Tibial nerve (tissue), 3 donors: ENCODE results near the gene MTHFR.

Experiments
- CTCF ChIP-seq, 5 experiments: fragments of 200-600 bp in 3 of 5; fragments of 450-650 bp in 2 of 5; sonication (generic) in 3 of 5; IDR thresholded peaks; one replicate each; pipeline ENCODE4 v1.5.1; 2016 to 2019; ENCODE audit warnings: antibody characterized with exemption in 5 of 5, mild to moderate bottlenecking in 3 of 5, moderate library complexity in 2 of 5
- POLR2A ChIP-seq, 2 donors: fragments of 450-650 bp; IDR thresholded peaks; one replicate each; pipeline ENCODE4 v1.6.1; 2017; ENCODE audit warnings: antibody characterized with exemption in 2 of 2, mild to moderate bottlenecking in 2 of 2, moderate library complexity in 2 of 2

DNA sequence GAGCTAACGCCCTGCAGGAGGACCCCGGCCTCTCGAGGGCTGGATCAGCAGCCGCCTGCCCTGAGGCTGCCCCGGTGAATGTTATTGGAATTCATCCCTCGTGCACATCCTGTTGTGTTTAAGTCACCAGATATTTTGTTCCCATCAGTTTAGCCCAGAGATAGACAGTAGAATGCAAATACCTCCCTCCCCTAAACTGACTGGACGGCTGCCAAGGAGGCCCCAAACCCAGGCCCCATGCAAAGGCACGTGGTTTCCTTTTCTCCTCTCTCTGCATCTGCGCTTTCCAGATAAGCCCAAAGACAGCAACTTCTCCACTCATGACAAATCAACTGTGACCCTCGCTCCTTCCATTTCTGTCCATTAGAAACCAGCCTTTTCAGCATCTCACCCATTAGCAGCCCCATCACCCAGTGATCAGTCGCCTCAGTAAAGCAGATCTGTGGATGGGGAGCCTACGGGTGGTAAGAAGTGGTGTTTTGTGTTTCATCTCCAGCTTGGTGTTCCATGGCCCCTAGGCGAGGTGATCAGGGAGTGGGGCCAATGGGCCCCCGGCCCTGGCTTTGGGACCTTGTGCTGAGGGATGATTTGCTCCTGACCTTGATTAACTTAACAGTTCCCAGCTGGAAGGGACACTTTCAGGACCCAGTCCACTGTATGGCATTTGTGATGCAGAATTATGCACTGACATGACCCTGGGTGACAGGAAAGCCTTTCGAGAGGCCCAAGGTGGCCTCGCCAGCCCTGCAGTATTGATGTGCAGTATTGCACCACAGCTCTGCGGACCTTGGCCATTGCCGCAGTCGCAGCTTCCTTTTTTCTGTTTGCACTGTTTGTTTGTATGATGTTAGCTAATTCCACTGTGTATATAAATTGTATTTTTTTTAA lies 36.6 kb upstream of the MTHFR start:
- TF ChIP-seq CTCF (IDR thresholded peaks at IDR 0.05) (no peak), POLR2A (IDR thresholded peaks at IDR 0.05) (no peak)
